HepG2 (cell line): Measurements from ENCODE around the gene PALM3. TPM values are rescaled to one million over a fixed set of nuclear protein-coding genes. Genes with fewer than 3 reads are reported as not detected.
A peak's percentile ranks its signal among the peaks of the same experiment; 100 is the strongest.

Source experiments
- ADNP ChIP-seq: sonication (generic); formaldehyde crosslinking; IDR thresholded peaks from 2 replicates; pipeline ENCODE4 v1.4.0; 2020; ENCODE audit warnings: missing genetic modification reagents
- CBX1 ChIP-seq: IDR thresholded peaks from one replicate; pipeline ENCODE4 v1.6.1; 2016; ENCODE audit warnings: antibody characterized with exemption, low read depth
- ERF ChIP-seq: IDR thresholded peaks from 2 replicates; pipeline ENCODE4 v1.6.1; 2018; ENCODE audit warnings: missing biosample characterization, missing genetic modification reagents
- GTF3A ChIP-seq: sonication (generic); formaldehyde crosslinking; conservative IDR thresholded peaks from 2 replicates; pipeline ENCODE4 v1.4.0; 2020; ENCODE audit warnings: mild to moderate bottlenecking, missing genetic modification reagents
- MED13 ChIP-seq: sonication (generic); formaldehyde crosslinking; IDR thresholded peaks from 2 replicates; pipeline ENCODE4 v1.5.0; 2020; ENCODE audit warnings: missing genetic modification reagents
- NCOA5 ChIP-seq: sonication (generic); formaldehyde crosslinking; IDR thresholded peaks from 2 replicates; pipeline ENCODE4 v1.4.0; 2020; ENCODE audit warnings: missing genetic modification reagents
- NR2C2 ChIP-seq: sonication (generic); formaldehyde crosslinking; IDR thresholded peaks from 2 replicates; pipeline ENCODE4 v1.4.0; 2020; ENCODE audit warnings: missing genetic modification reagents, mild to moderate bottlenecking, moderate library complexity, borderline replicate concordance
- RBFOX2 ChIP-seq: fragments of 200-400 bp; formaldehyde crosslinking; IDR thresholded peaks from 2 replicates; pipeline ENCODE4 v1.6.1; 2017; ENCODE audit warnings: low read depth, mild to moderate bottlenecking, low read length
- RNF219 ChIP-seq: sonication (generic); formaldehyde crosslinking; IDR thresholded peaks from 2 replicates; pipeline ENCODE4 v1.5.0; 2020; ENCODE audit warnings: mild to moderate bottlenecking, missing genetic modification reagents
- SP140L ChIP-seq: sonication (generic); formaldehyde crosslinking; IDR thresholded peaks from 2 replicates; pipeline ENCODE4 v1.4.0; 2020; ENCODE audit warnings: missing genetic modification reagents, borderline replicate concordance
- THAP8 ChIP-seq: sonication (generic); formaldehyde crosslinking; IDR thresholded peaks from 2 replicates; pipeline ENCODE4 v1.5.1; 2020; ENCODE audit warnings: missing genetic modification reagents, mild to moderate bottlenecking, borderline replicate concordance
- TRIM24 ChIP-seq: sonication (generic); formaldehyde crosslinking; IDR thresholded peaks from 2 replicates; pipeline ENCODE4 v1.8.0; 2022; ENCODE audit warnings: mild to moderate bottlenecking, missing genetic modification reagents
- U2AF1 ChIP-seq: fragments of 200-400 bp; formaldehyde crosslinking; optimal IDR thresholded peaks from 2 replicates; pipeline ENCODE3; 2017; ENCODE audit warnings: mild to moderate bottlenecking, low read depth, low read length
- ZNF274 ChIP-seq: sonication (generic); formaldehyde crosslinking; IDR thresholded peaks from 2 replicates; pipeline ENCODE4 v1.5.1; 2020; ENCODE audit warnings: mild to moderate bottlenecking, missing genetic modification reagents
- ZNF296 ChIP-seq: sonication (generic); formaldehyde crosslinking; conservative IDR thresholded peaks from 2 replicates; pipeline ENCODE4 v1.5.0; 2020; ENCODE audit warnings: mild to moderate bottlenecking, missing genetic modification reagents
- ZNF33B ChIP-seq: sonication (generic); formaldehyde crosslinking; IDR thresholded peaks from 2 replicates; pipeline ENCODE4 v1.5.1; 2020; ENCODE audit warnings: mild to moderate bottlenecking, missing genetic modification reagents
- ZNF362 ChIP-seq: sonication (generic); formaldehyde crosslinking; IDR thresholded peaks from 2 replicates; pipeline ENCODE4 v1.4.0; 2020; ENCODE audit warnings: missing genetic modification reagents, mild to moderate bottlenecking, borderline replicate concordance
- ZNF547 ChIP-seq: sonication (generic); formaldehyde crosslinking; IDR thresholded peaks from 2 replicates; pipeline ENCODE4 v1.5.1; 2020; ENCODE audit warnings: mild to moderate bottlenecking, missing genetic modification reagents
- ZNF687 ChIP-seq: sonication (generic); formaldehyde crosslinking; IDR thresholded peaks from 2 replicates; pipeline ENCODE4 v1.5.1; 2020; ENCODE audit warnings: mild to moderate bottlenecking, missing genetic modification reagents, moderate library complexity
- ZSCAN9 ChIP-seq: IDR thresholded peaks from 2 replicates; pipeline ENCODE4 v1.6.1; 2016; ENCODE audit warnings: borderline replicate concordance
- ZZZ3 ChIP-seq: sonication (generic); formaldehyde crosslinking; IDR thresholded peaks from 2 replicates; pipeline ENCODE4 v1.4.0; 2020; ENCODE audit warnings: missing genetic modification reagents, mild to moderate bottlenecking, borderline replicate concordance
- polyA plus RNA-seq, 8 experiments: library from polyadenylated mRNA; depleted of rRNA in 3 of 8; stranded (reverse) in 7 of 8; unstranded in 1 of 8; fragments of >200 nt; fragmentation: Illumina TruSeq in 4 of 8; extraction: Trizol in 4 of 8; gene quantifications; 2 replicates each; pipeline versions ENCODE4 v1.2.1 to v1.2.3, GENCODE V29; 2011 to 2016; ENCODE audit warnings: low read depth in 4 of 8, missing spikeins in 1 of 8, mixed read lengths in 1 of 8; ENCODE audit not compliant: insufficient read depth in 1 of 8
- total RNA-seq, 5 experiments: library from RNA; depleted of rRNA; stranded (reverse); fragments of >200 nt; fragmentation: Illumina TruSeq; extraction: Trizol; gene quantifications; 2 replicates each; pipeline ENCODE4 v1.2.3, GENCODE V29; 2016; ENCODE audit warnings: low read depth in 1 of 5

Gene PALM3
- total and polyA plus RNA-seq, 2 of the 13 experiments (the other 11 are each of a cell fraction or from before 2014, with no cell fraction given) = 0.79 to 2.4 TPM

GRCh38 chr19:14080887-14081796, 19.3 kb upstream of the PALM3 start (continued):
- TF ChIP-seq TRIM24 (CRISPR knock-in tag) (no peak), ZNF362 (CRISPR knock-in tag) (peak; percentile 85; the same call in 1 of the 2 replicates), ZNF296 (CRISPR knock-in tag) (no peak), ZNF33B (CRISPR knock-in tag) (no peak), ADNP (CRISPR knock-in tag) (no peak), ZNF274 (CRISPR knock-in tag) (peak; percentile 15; the same call in 1 of the 2 replicates), ERF (peak; percentile 59), MED13 (CRISPR knock-in tag) (no peak), RBFOX2 (peak; percentile 91), ZNF547 (CRISPR knock-in tag) (no peak; the same call in 1 of the 2 replicates), THAP8 (CRISPR knock-in tag) (0 out of 2 replicates have a peak, but pooled peaks have one; percentile 76), ZNF687 (CRISPR knock-in tag) (peak; percentile 77), RNF219 (CRISPR knock-in tag) (no peak), NR2C2 (CRISPR knock-in tag) (peak; percentile 99), CBX1 (no peak), NCOA5 (CRISPR knock-in tag) (no peak), ZSCAN9 (CRISPR knock-in tag) (peak; percentile 19; the same call in 1 of the 2 replicates), ZZZ3 (CRISPR knock-in tag) (no peak), SP140L (CRISPR knock-in tag) (0 out of 2 replicates have a peak, but pooled peaks have one; percentile 65), GTF3A (0 out of 2 replicates have a peak, but pooled peaks have one; percentile 8), U2AF1 (peak; percentile 83)
